ENCODE results near the gene CAPN9. TPM values are rescaled to one million over a fixed set of nuclear protein-coding genes. Genes with fewer than 3 reads are reported as not detected.

CAPN9 gene
- total RNA-seq, 2 donors from 2014 or later = 0.45 to 0.59 TPM

GRCh38 chr1:230809256-230809990 lies 62.2 kb downstream of the CAPN9 start:
- Histone ChIP-seq H3K4me1 (replicated peaks) (no peaks in the 10 kb centered on the region), H3K27ac (no peak overlapping the region)
- WGBS = 82% methylated on average over 8 of the region's 8 CpGs

DNA sequence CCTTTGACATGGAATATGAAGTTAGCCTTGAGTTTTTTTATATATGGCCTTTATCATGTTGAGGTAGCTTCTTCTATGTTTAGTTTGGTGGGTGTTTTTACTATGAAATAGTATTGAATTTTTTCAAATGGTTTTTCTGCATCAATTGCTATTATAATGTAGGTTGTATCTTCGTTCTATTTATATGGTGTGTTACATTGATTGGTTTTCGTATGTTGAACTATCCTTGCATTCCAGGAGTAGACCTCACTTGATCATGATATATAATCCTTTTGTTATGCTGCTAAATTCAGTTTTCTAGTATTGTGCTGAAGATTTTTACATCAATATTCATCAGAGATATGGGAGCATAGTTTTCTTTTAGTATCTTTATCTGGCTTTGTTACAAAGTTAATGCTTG lies 65.4 kb downstream of the CAPN9 start:
- H3K4me3 ChIP-seq = no peak overlapping the region
- H3K36me3 ChIP-seq = no peaks in the 10 kb centered on the region
- H3K27me3 ChIP-seq (replicated peaks; ENCODE audit: insufficient read depth) = no peaks in the 10 kb centered on the region
- H3K9me3 ChIP-seq = no peaks in the 10 kb centered on the region
- 93% methylated on average over 2 of the region's 2 CpGs for WGBS
- intact Hi-C loops (cut with DNase I) = no loop called here
- DNase-seq (ENCODE audit: low spot score) = no peak
- no peaks in the 10 kb centered on the region for H3K4me1 ChIP-seq (replicated peaks)
- TF ChIP-seq POLR2A (IDR thresholded peaks at IDR 0.05) (no peak), POLR2AphosphoS5 (IDR thresholded peaks at IDR 0.05) (no peak)
- TF ChIP-seq, protein P1, sequence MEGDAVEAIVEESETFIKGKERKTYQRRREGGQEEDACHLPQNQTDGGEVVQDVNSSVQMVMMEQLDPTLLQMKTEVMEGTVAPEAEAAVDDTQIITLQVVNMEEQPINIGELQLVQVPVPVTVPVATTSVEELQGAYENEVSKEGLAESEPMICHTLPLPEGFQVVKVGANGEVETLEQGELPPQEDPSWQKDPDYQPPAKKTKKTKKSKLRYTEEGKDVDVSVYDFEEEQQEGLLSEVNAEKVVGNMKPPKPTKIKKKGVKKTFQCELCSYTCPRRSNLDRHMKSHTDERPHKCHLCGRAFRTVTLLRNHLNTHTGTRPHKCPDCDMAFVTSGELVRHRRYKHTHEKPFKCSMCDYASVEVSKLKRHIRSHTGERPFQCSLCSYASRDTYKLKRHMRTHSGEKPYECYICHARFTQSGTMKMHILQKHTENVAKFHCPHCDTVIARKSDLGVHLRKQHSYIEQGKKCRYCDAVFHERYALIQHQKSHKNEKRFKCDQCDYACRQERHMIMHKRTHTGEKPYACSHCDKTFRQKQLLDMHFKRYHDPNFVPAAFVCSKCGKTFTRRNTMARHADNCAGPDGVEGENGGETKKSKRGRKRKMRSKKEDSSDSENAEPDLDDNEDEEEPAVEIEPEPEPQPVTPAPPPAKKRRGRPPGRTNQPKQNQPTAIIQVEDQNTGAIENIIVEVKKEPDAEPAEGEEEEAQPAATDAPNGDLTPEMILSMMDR (IDR thresholded peaks at IDR 0.05) = no peak
- no peak overlapping the region for H3K27ac ChIP-seq

More at GRCh38 chr1:230809256-230809990, 62.2 kb downstream of the CAPN9 start:
- no peak overlapping the region for H3K4me3 ChIP-seq
- no peaks in the 10 kb centered on the region for H3K9me3 ChIP-seq
- no peak for TF ChIP-seq POLR2AphosphoS5 (IDR thresholded peaks at IDR 0.05)
- TF ChIP-seq, protein P1 (IDR thresholded peaks at IDR 0.05) = no peak
- no peak for TF ChIP-seq POLR2A (IDR thresholded peaks at IDR 0.05)
- intact Hi-C loops (cut with DNase I) = no loop called here
- no peak for DNase-seq (ENCODE audit: low spot score)
- no peaks in the 10 kb centered on the region for H3K36me3 ChIP-seq
- no peaks in the 10 kb centered on the region for H3K27me3 ChIP-seq (replicated peaks; ENCODE audit: insufficient read depth)

- Histone ChIP-seq H3K27ac (no peak overlapping the region), H3K36me3 (no peaks in the 10 kb centered on the region), H3K9me3 (no peaks in the 10 kb centered on the region), H3K4me1 (replicated peaks) (no peaks in the 10 kb centered on the region), H3K4me3 (no peak overlapping the region), H3K27me3 (replicated peaks; ENCODE audit: insufficient read depth) (no peaks in the 10 kb centered on the region)
- WGBS = 67% methylated on average over 3 of the region's 3 CpGs
- DNase-seq (ENCODE audit: low spot score) = no peak
- TF ChIP-seq, protein P1 (IDR thresholded peaks at IDR 0.05) = no peak
- TF ChIP-seq POLR2A (IDR thresholded peaks at IDR 0.05) (no peak), POLR2AphosphoS5 (IDR thresholded peaks at IDR 0.05) (no peak)
- intact Hi-C loops (cut with DNase I) = no loop called here
Observed at GRCh38 chr1:230814949-230815692, 67.9 kb downstream of the CAPN9 start.

- no peak for DNase-seq (ENCODE audit: low spot score)
- H3K27ac ChIP-seq = no peak overlapping the region
- intact Hi-C loops (cut with DNase I) = no loop called here
- H3K36me3 ChIP-seq = no peaks in the 10 kb centered on the region
- no peaks in the 10 kb centered on the region for H3K9me3 ChIP-seq
- H3K27me3 ChIP-seq (replicated peaks; ENCODE audit: insufficient read depth) = no peaks in the 10 kb centered on the region
- no peaks in the 10 kb centered on the region for H3K4me1 ChIP-seq (replicated peaks)
- TF ChIP-seq POLR2A (IDR thresholded peaks at IDR 0.05) = no peak
- no peak for TF ChIP-seq POLR2AphosphoS5 (IDR thresholded peaks at IDR 0.05)
- TF ChIP-seq, protein P1 (IDR thresholded peaks at IDR 0.05) = no peak
- H3K4me3 ChIP-seq = no peak overlapping the region
Observed at GRCh38 chr1:230816018-230816417, 68.8 kb downstream of the CAPN9 start.

All from prostate gland (tissue), 2 donors.